GM12878 (cell line): ENCODE data around the gene DERL2. TPM values are rescaled to one million over a fixed set of nuclear protein-coding genes. Genes with fewer than 3 reads are reported as not detected.

Experiments used
- ATAC-seq: fragments of 200-7000 bp; cut with Tn5 transposase; 3 replicates; pipeline ENCODE4 v1.9.1; 2020; ENCODE audit warnings: mild to moderate bottlenecking, moderate library complexity
- BruUV-seq: library from RNA; stranded (reverse); fragments of 400-500 nt; replicated peaks from 2 replicates; lab custom pipeline; 2021; lab: Mats Ljungman, UMichigan
- CTCF ChIA-PET: fragments of 300-600 bp; sonication (Branson Sonifier 250); formaldehyde crosslinking; extraction: SDS; loops from one replicate; lab custom pipeline; 2021; ENCODE audit warnings: inconsistent platforms; lab: Yijun Ruan, JAX
- POLR2A ChIA-PET: fragments of 350-600 bp; formaldehyde crosslinking; extraction: SDS; loops from one replicate; lab custom pipeline; 2021; ENCODE audit warnings: inconsistent platforms; lab: Charles Lee
- RAD21 ChIA-PET: fragments of 300-600 bp; sonication (Branson Sonifier 250); formaldehyde crosslinking; loops from one replicate; lab custom pipeline; 2023; ENCODE audit warnings: antibody characterized with exemption; ENCODE audit not compliant: unreplicated experiment; lab: Charles Lee
- SMC1A ChIA-PET: fragments of 300-600 bp; sonication (Branson Sonifier 250); formaldehyde crosslinking; loops from one replicate; lab custom pipeline; 2023; ENCODE audit not compliant: unreplicated experiment, uncharacterized antibody; lab: Charles Lee
- DNase-seq: peaks from one replicate; pipeline ENCODE4 v3.0.0-alpha.2; 2011; ENCODE audit warnings: low read depth, low spot score
- FAIRE-seq: peaks from 3 replicates; lab custom pipeline; 2011; peaks lifted over from hg19 to GRCh38; lab: Jason Lieb, UNC
- H2AFZ ChIP-seq: 2 replicates; pipeline ENCODE4 v1.6.0; 2011; ENCODE audit warnings: low read depth, low read length, control low read depth; ENCODE audit not compliant: control insufficient read depth
- H3K27ac ChIP-seq: 2 replicates; pipeline ENCODE4 v1.5.1; 2011; ENCODE audit warnings: control low read depth; ENCODE audit not compliant: control insufficient read depth, insufficient read depth
- H3K27me3 ChIP-seq, 2 experiments: replicated peaks in 1 of 2; 2 replicates each; pipeline versions ENCODE4 v1.6.0 to v1.6.1; 2011; ENCODE audit warnings: low read length in 1 of 2; ENCODE audit not compliant: control insufficient read depth in 2 of 2, insufficient read depth in 2 of 2
- H3K36me3 ChIP-seq, 2 experiments: 2 replicates each; pipeline ENCODE4 v1.5.1; 2011; ENCODE audit warnings: low read length in 1 of 2; ENCODE audit not compliant: control insufficient read depth in 2 of 2, insufficient read depth in 2 of 2
- H3K4me1 ChIP-seq: 2 replicates; pipeline ENCODE4 v1.6.1; 2011; ENCODE audit warnings: mild to moderate bottlenecking, low read length, moderate library complexity, mixed read lengths; ENCODE audit not compliant: control insufficient read depth, insufficient read depth
- H3K4me2 ChIP-seq: 2 replicates; pipeline ENCODE4 v1.6.0; 2011; ENCODE audit warnings: control low read depth; ENCODE audit not compliant: control insufficient read depth, insufficient read depth
- H3K4me3 ChIP-seq: fragments of 200-600 bp; sonication (generic); 2 replicates; pipeline ENCODE4 v1.5.1; 2016
- H3K79me2 ChIP-seq: 2 replicates; pipeline ENCODE4 v1.6.0; 2011; ENCODE audit warnings: low read length; ENCODE audit not compliant: control insufficient read depth, insufficient read depth
- H3K9ac ChIP-seq: 2 replicates; pipeline ENCODE4 v1.8.0; 2011; ENCODE audit warnings: low read length, control low read depth, mixed read lengths; ENCODE audit not compliant: control insufficient read depth, insufficient read depth
- H3K9me3 ChIP-seq: replicated peaks from 3 replicates; pipeline ENCODE4 v1.5.1; 2011; ENCODE audit warnings: mild to moderate bottlenecking, low read length; ENCODE audit not compliant: control insufficient read depth, insufficient read depth
- H4K20me1 ChIP-seq: 2 replicates; pipeline ENCODE4 v1.6.0; 2011; ENCODE audit not compliant: control insufficient read depth, insufficient read depth
- ATF3 ChIP-seq: IDR thresholded peaks from 2 replicates; pipeline ENCODE4 v1.6.1; 2011; ENCODE audit warnings: low read depth, mild to moderate bottlenecking, low read length, moderate library complexity, borderline replicate concordance; ENCODE audit errors: extremely low read depth
- CHD1 ChIP-seq: IDR thresholded peaks from 2 replicates; pipeline ENCODE4 v1.6.1; 2012; ENCODE audit warnings: low read depth, low read length, improper control_type of control experiment
- ESRRA ChIP-seq: IDR thresholded peaks from 2 replicates; pipeline ENCODE4 v1.6.1; 2012; ENCODE audit warnings: mild to moderate bottlenecking, low read length, improper control_type of control experiment
- MLLT1 ChIP-seq: fragments of 450-650 bp; IDR thresholded peaks from 2 replicates; pipeline ENCODE4 v1.6.1; 2016; ENCODE audit warnings: mild to moderate bottlenecking
- MTA3 ChIP-seq: IDR thresholded peaks from 2 replicates; pipeline ENCODE4 v1.6.1; 2012; ENCODE audit warnings: low read length, inconsistent platforms, borderline replicate concordance
- POU2F2 ChIP-seq: IDR thresholded peaks from 3 replicates; pipeline ENCODE4 v1.6.1; 2011; ENCODE audit warnings: low read depth, mild to moderate bottlenecking, low read length, borderline replicate concordance
- RAD21 ChIP-seq: IDR thresholded peaks from 2 replicates; pipeline ENCODE4 v1.6.1; 2011; ENCODE audit warnings: mild to moderate bottlenecking, low read depth, low read length, moderate library complexity; ENCODE audit not compliant: insufficient read depth
- RB1 ChIP-seq: fragments of 450-650 bp; formaldehyde crosslinking; IDR thresholded peaks from 2 replicates; pipeline ENCODE4 v1.6.1; 2017; ENCODE audit warnings: mild to moderate bottlenecking, borderline replicate concordance
- RBBP5 ChIP-seq: fragments of 200-600 bp; sonication (generic); conservative IDR thresholded peaks from 2 replicates; pipeline ENCODE4 v1.6.1; 2016
- RCOR1 ChIP-seq: conservative IDR thresholded peaks from 2 replicates; pipeline ENCODE4 v1.6.1; 2012; ENCODE audit warnings: low read depth, low read length, improper control_type of control experiment
- SUPT20H ChIP-seq: IDR thresholded peaks from 2 replicates; pipeline ENCODE4 v1.6.1; 2011; ENCODE audit warnings: low read depth, mild to moderate bottlenecking, low read length, moderate library complexity, borderline replicate concordance; ENCODE audit not compliant: control insufficient read depth
- TCF3 ChIP-seq: IDR thresholded peaks from 2 replicates; pipeline ENCODE4 v1.6.1; 2012; ENCODE audit warnings: low read depth, mild to moderate bottlenecking, low read length, borderline replicate concordance; ENCODE audit not compliant: insufficient read depth
- YY1 ChIP-seq: IDR thresholded peaks from 2 replicates; pipeline ENCODE4 v1.6.1; 2011; ENCODE audit warnings: low read depth, mild to moderate bottlenecking, low read length
- ZBTB33 ChIP-seq: fragments of 450-650 bp; IDR thresholded peaks from 2 replicates; pipeline ENCODE4 v1.6.1; 2017; ENCODE audit warnings: mild to moderate bottlenecking
- WGBS: methylation state at CpG from one replicate; pipeline ENCODE4 v1.1.6; 2016; ENCODE audit warnings: low lambda C conversion rate; ENCODE audit not compliant: insufficient replicate concordance, insufficient coverage; ENCODE audit errors: missing lambda C conversion rate; 5-methylcytosine and 5-hydroxymethylcytosine counted together
- in situ Hi-C: fragments of 300-500 bp; cut with MboI; formaldehyde crosslinking; loops from 9 replicates; pipeline ENCODE4 v1.14.3; 2018; ENCODE audit warnings: mixed read lengths
- intact Hi-C: fragments of 100-400 bp; cut with micrococcal nuclease; formaldehyde crosslinking; loops from one replicate; pipeline ENCODE4 v1.14.2; 2022; ENCODE audit not compliant: unreplicated experiment
- polyA plus RNA-seq, 11 experiments: library from polyadenylated mRNA; depleted of rRNA in 4 of 11; unstranded in 6 of 11; stranded (reverse) in 5 of 11; fragments of >200 nt; fragmentation: Nextera tagmentation in 4 of 11; fragmentation: Illumina TruSeq in 1 of 11; extraction: Ambion mirVana in 4 of 11; extraction: Trizol in 1 of 11; gene quantifications; 1 replicate in 1 of 11; 2 replicates in 10 of 11; pipeline versions ENCODE4 v1.2.1 to v1.2.3, GENCODE V29; 2011 to 2016; ENCODE audit warnings: inconsistent platforms in 2 of 11, missing spikeins in 2 of 11, low read depth in 1 of 11
- total RNA-seq, 4 experiments: library from RNA; depleted of rRNA in 3 of 4; stranded (reverse); fragments of >200 nt in 3 of 4; fragmentation: Illumina TruSeq in 1 of 4; extraction: Trizol in 1 of 4; gene quantifications; 2 replicates each; pipeline versions ENCODE4 v1.2.1 to v1.2.3, GENCODE V29; 2013 to 2021
- TF ChIP-seq, protein P1 (sequence below): fragments of 450-650 bp; formaldehyde crosslinking; IDR thresholded peaks from 2 replicates; pipeline ENCODE4 v1.5.0; 2022; ENCODE audit warnings: mild to moderate bottlenecking, missing genetic modification characterization
- TF ChIP-seq, protein P2 (sequence below): fragments of 450-650 bp; IDR thresholded peaks from 2 replicates; pipeline ENCODE4 v1.6.1; 2017; ENCODE audit warnings: mild to moderate bottlenecking, low read depth, inconsistent platforms; ENCODE audit not compliant: poor library complexity, severe bottlenecking

Gene DERL2
- total and polyA plus RNA-seq, 10 of the 15 experiments (the other 5 are each of a cell fraction or from before 2014, with no cell fraction given), result 40.5 to 236 (median 69.3) TPM

GRCh38 chr17:5535436-5535835, 49.5 kb upstream of the DERL2 start:
- 93% methylated on average over 2 of the region's 2 CpGs for WGBS
- no TSS peak for BruUV-seq
- no peak for DNase-seq
- H2AFZ ChIP-seq, result no peak overlapping the region
- no peak overlapping the region for H3K4me2 ChIP-seq
- H3K79me2 ChIP-seq, result no peaks in the 10 kb centered on the region
- H4K20me1 ChIP-seq, result no peaks in the 10 kb centered on the region
- no peak overlapping the region for H3K9ac ChIP-seq
- no peaks in the 10 kb centered on the region for H3K27me3 ChIP-seq
- H3K27ac ChIP-seq, result no peak overlapping the region
- no peak for ATAC-seq
- H3K4me1 ChIP-seq, result no peaks in the 10 kb centered on the region
- H3K4me3 ChIP-seq, result no peak overlapping the region
- TF ChIP-seq RBBP5 (no peak), CHD1 (no peak), POU2F2 (no peak), RAD21 (no peak), ATF3 (no peak), RB1 (no peak), SUPT20H (no peak), RCOR1 (no peak), ZBTB33 (no peak), MLLT1 (no peak), ESRRA (no peak), YY1 (no peak), TCF3 (no peak), MTA3 (no peak)
- TF ChIP-seq, protein P1, sequence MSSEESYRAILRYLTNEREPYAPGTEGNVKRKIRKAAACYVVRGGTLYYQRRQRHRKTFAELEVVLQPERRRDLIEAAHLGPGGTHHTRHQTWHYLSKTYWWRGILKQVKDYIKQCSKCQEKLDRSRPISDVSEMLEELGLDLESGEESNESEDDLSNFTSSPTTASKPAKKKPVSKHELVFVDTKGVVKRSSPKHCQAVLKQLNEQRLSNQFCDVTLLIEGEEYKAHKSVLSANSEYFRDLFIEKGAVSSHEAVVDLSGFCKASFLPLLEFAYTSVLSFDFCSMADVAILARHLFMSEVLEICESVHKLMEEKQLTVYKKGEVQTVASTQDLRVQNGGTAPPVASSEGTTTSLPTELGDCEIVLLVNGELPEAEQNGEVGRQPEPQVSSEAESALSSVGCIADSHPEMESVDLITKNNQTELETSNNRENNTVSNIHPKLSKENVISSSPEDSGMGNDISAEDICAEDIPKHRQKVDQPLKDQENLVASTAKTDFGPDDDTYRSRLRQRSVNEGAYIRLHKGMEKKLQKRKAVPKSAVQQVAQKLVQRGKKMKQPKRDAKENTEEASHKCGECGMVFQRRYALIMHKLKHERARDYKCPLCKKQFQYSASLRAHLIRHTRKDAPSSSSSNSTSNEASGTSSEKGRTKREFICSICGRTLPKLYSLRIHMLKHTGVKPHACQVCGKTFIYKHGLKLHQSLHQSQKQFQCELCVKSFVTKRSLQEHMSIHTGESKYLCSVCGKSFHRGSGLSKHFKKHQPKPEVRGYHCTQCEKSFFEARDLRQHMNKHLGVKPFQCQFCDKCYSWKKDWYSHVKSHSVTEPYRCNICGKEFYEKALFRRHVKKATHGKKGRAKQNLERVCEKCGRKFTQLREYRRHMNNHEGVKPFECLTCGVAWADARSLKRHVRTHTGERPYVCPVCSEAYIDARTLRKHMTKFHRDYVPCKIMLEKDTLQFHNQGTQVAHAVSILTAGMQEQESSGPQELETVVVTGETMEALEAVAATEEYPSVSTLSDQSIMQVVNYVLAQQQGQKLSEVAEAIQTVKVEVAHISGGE (CRISPR knock-in tag), result no peak
- TF ChIP-seq, protein P2, sequence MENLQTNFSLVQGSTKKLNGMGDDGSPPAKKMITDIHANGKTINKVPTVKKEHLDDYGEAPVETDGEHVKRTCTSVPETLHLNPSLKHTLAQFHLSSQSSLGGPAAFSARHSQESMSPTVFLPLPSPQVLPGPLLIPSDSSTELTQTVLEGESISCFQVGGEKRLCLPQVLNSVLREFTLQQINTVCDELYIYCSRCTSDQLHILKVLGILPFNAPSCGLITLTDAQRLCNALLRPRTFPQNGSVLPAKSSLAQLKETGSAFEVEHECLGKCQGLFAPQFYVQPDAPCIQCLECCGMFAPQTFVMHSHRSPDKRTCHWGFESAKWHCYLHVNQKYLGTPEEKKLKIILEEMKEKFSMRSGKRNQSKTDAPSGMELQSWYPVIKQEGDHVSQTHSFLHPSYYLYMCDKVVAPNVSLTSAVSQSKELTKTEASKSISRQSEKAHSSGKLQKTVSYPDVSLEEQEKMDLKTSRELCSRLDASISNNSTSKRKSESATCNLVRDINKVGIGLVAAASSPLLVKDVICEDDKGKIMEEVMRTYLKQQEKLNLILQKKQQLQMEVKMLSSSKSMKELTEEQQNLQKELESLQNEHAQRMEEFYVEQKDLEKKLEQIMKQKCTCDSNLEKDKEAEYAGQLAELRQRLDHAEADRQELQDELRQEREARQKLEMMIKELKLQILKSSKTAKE, result no peak
- ChIA-PET SMC1A (no interaction called here), CTCF (interaction anchor here (0.8 kb wide), 1 partner anchor 8 kb away, joined by 4 read pairs; no protein-coding TSS in a partner anchor), POLR2A (no interaction called here), RAD21 (no interaction called here)
- FAIRE-seq, result no peak
- H3K36me3 ChIP-seq, result peaks cover 1 to 18% of the 10 kb centered on the region in 2 experiments
- in situ Hi-C loops, result no loop called here
- H3K9me3 ChIP-seq, result no peaks in the 10 kb centered on the region
- intact Hi-C loops, result no loop called here
